Skeletal muscle satellite cell (primary cell): ENCODE data around the gene TMEM109.

Source experiments
- H3K27me3 ChIP-seq: 2 replicates; pipeline ENCODE4 v1.7.0; 2013; ENCODE audit warnings: low read length; ENCODE audit not compliant: control insufficient read depth, insufficient read depth
- H3K36me3 ChIP-seq: 2 replicates; pipeline ENCODE4 v1.7.0; 2013; ENCODE audit warnings: mild to moderate bottlenecking, control low read depth, low read length; ENCODE audit not compliant: insufficient read depth
- H3K4me1 ChIP-seq: 2 replicates; pipeline ENCODE4 v1.7.0; 2013; ENCODE audit warnings: low read length; ENCODE audit not compliant: control insufficient read depth, insufficient read depth
- H3K4me2 ChIP-seq: 2 replicates; pipeline ENCODE4 v1.7.0; 2013; ENCODE audit warnings: mild to moderate bottlenecking, low read length
- H3K4me3 ChIP-seq: 2 replicates; pipeline ENCODE4 v1.7.0; 2013; ENCODE audit warnings: low read length
- H3K9ac ChIP-seq: 2 replicates; pipeline ENCODE4 v1.7.0; 2013; ENCODE audit warnings: mild to moderate bottlenecking, low read depth, low read length, moderate library complexity
- H3K9me3 ChIP-seq: replicated peaks from 2 replicates; pipeline ENCODE4 v1.7.0; 2013; ENCODE audit warnings: mild to moderate bottlenecking, control low read depth, low read length

The TMEM109 gene

GRCh38 chr11:60951606-60951903 lies 37.6 kb downstream of the TMEM109 start:
- peak overlapping the region; percentile 83 for H3K9ac ChIP-seq
- peak overlapping the region; percentile 69 for H3K4me3 ChIP-seq
- H3K36me3 ChIP-seq = no peaks in the 10 kb centered on the region

GRCh38 chr11:60951904-60952741 lies 38.2 kb downstream of the TMEM109 start, which contains the start of gene SLC15A3:
Gene SLC15A3 (minus strand): TSS chr11:60952176. CDS start chr11:60951551, 625 bp downstream.
- Histone ChIP-seq H3K4me1 (peaks cover 12% of the 10 kb centered on the region), H3K4me2 (peak within 1 kb of the TSS; percentile 89), H3K27me3 (peaks cover 4% of the 10 kb centered on the region), H3K36me3 (no peaks in the 10 kb centered on the region), H3K4me3 (peak within 1 kb of the TSS; percentile 69), H3K9ac (peak within 1 kb of the TSS; percentile 83), H3K9me3 (no peaks in the 10 kb centered on the region)

More at GRCh38 chr11:60951606-60951903, 37.6 kb downstream of the TMEM109 start:
- H3K4me1 ChIP-seq = peaks cover 12% of the 10 kb centered on the region
- no peaks in the 10 kb centered on the region for H3K9me3 ChIP-seq
- peaks cover 4% of the 10 kb centered on the region for H3K27me3 ChIP-seq
- H3K4me2 ChIP-seq = peak overlapping the region; percentile 89

GRCh38 chr11:60952742-60953170 lies 38.8 kb downstream of the TMEM109 start:
- Histone ChIP-seq H3K27me3 (peaks cover 4% of the 10 kb centered on the region), H3K9me3 (no peaks in the 10 kb centered on the region), H3K4me2 (peak overlapping the region; percentile 89), H3K4me3 (peak overlapping the region; percentile 69), H3K36me3 (no peaks in the 10 kb centered on the region), H3K9ac (no peak overlapping the region), H3K4me1 (peaks cover 12% of the 10 kb centered on the region)

DNA sequence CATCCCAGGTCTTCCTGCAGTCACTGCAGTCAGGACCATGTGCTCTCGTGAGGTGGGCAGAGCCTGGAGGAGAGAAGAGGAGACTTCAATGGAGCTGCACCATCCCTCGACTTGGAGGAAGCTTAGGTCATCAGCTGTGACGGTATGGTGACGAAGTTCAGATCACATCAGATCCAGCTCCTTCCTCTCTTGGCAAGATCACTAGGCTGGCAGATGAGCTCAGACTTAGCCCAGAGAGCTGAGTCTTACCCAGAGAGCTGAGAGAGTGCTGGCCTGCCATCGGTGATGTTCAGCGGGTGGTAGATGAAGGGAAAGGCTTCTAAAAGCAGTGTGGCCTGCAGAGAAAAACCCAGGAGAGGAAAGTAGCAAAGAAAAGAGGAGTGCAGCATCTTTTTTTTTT lies 39.8 kb downstream of the TMEM109 start:
- Histone ChIP-seq H3K9me3 (no peaks in the 10 kb centered on the region), H3K4me3 (no peak overlapping the region), H3K4me2 (no peak overlapping the region), H3K36me3 (no peaks in the 10 kb centered on the region), H3K9ac (no peak overlapping the region), H3K27me3 (peaks cover 4% of the 10 kb centered on the region), H3K4me1 (peaks cover 12% of the 10 kb centered on the region)

DNA sequence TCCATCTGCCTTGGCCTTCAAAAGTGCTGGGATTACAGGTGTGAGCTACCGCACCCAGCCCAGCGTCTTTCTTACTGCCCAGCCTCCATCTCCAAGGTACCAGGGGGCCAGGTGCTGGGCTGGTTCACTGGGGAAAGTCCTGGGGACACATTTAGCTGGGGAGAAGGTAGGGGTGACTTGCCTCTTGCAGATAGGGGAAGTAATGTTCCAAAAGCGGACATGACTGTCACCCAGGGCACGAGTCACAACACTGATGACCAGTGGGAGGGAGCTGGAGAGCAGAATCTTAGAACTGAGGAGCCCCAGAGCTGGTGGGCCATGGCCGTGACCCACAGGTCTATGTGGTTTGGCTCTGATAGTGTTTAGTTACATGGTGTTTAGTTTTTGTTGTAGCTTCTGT lies 40.5 kb downstream of the TMEM109 start:
- H3K4me2 ChIP-seq = no peak overlapping the region
- H3K4me3 ChIP-seq = no peak overlapping the region
- no peak overlapping the region for H3K9ac ChIP-seq
- no peaks in the 10 kb centered on the region for H3K36me3 ChIP-seq
- H3K9me3 ChIP-seq = no peaks in the 10 kb centered on the region
- H3K27me3 ChIP-seq = peaks cover 9% of the 10 kb centered on the region
- peaks cover 12% of the 10 kb centered on the region for H3K4me1 ChIP-seq

GRCh38 chr11:60955571-60955970 lies 41.6 kb downstream of the TMEM109 start:
- no peak overlapping the region for H3K9ac ChIP-seq
- no peak overlapping the region for H3K4me3 ChIP-seq
- no peaks in the 10 kb centered on the region for H3K9me3 ChIP-seq
- no peaks in the 10 kb centered on the region for H3K36me3 ChIP-seq
- peaks cover 12% of the 10 kb centered on the region for H3K4me1 ChIP-seq
- H3K4me2 ChIP-seq = no peak overlapping the region
- peaks cover 16% of the 10 kb centered on the region for H3K27me3 ChIP-seq

DNA sequence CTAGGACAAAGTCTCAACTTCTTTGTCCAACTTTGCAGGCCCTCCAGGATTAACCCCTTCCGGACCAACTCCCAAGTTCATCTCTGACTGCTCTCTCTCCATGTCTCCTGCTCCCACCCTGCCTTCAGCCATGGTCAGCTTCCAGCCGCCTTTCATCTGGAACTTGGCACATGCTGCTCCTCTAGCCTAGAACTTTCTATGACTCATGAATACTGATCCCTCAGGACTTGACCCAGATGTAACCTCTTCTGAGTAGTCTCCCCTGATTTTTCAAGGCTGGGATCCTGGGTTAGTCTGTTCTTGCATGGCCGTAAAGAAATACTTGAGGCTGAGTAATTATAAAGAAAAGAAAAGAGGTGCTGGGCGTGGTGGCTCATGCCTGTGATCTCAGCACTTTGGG lies 43.2 kb downstream of the TMEM109 start:
- Histone ChIP-seq H3K9ac (no peak overlapping the region), H3K36me3 (no peaks in the 10 kb centered on the region)

DNA sequence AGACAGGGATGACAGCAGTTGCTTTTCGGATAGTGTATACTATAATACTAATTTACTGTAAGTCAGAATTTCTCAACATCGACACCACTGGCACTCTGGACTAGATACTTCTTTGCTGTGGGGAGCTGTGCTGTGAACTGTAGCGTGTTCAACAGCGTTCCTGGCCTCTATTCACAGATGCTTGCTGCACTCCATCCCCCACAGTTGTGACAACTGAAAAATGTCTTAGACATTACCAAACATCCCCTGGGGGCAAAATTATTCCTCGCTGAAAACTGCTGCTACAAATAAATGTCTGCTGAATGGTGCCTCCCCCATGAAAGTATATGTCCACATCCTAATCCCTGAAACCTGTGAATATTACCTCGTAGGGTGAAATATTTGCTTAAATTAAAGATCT lies 45.5 kb downstream of the TMEM109 start:
- Histone ChIP-seq H3K4me2 (no peak overlapping the region), H3K9ac (no peak overlapping the region), H3K4me3 (no peak overlapping the region), H3K4me1 (no peaks in the 10 kb centered on the region), H3K27me3 (peaks cover 43% of the 10 kb centered on the region), H3K9me3 (no peaks in the 10 kb centered on the region), H3K36me3 (no peaks in the 10 kb centered on the region)

More for the DNA sequence above, 43.2 kb downstream of the TMEM109 start:
- Histone ChIP-seq H3K4me3 (no peak overlapping the region), H3K4me2 (no peak overlapping the region), H3K27me3 (peaks cover 33% of the 10 kb centered on the region), H3K4me1 (peaks cover 5% of the 10 kb centered on the region), H3K9me3 (no peaks in the 10 kb centered on the region)

DNA sequence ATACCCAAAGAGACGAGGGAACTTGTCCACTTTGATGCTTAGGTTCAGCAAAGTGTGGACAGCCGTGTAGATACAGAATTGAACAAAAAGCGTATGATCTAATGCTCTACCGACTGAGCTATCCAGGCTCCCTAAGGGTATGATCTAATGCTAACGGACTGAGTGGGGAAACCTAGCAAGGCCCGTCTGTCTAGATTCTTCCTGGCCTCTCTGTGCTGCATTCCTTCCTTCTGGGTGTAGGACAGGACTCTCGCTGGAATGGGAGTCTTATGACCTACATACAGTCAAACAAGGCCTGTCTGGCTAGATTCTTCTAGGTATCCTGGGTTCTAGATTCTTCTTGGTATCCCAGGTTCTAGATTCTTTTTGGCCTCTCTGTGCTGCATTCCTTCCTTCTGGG lies 46.4 kb downstream of the TMEM109 start:
- no peak overlapping the region for H3K4me3 ChIP-seq
- H3K9me3 ChIP-seq = no peaks in the 10 kb centered on the region
- no peaks in the 10 kb centered on the region for H3K4me1 ChIP-seq
- H3K4me2 ChIP-seq = no peak overlapping the region
- peaks cover 47% of the 10 kb centered on the region for H3K27me3 ChIP-seq
- H3K36me3 ChIP-seq = no peaks in the 10 kb centered on the region
- H3K9ac ChIP-seq = no peak overlapping the region

- no peaks in the 10 kb centered on the region for H3K9me3 ChIP-seq
- H3K4me1 ChIP-seq = no peaks in the 10 kb centered on the region
- no peak overlapping the region for H3K4me3 ChIP-seq
- no peak overlapping the region for H3K4me2 ChIP-seq
- no peaks in the 10 kb centered on the region for H3K36me3 ChIP-seq
- H3K27me3 ChIP-seq = peaks cover 67% of the 10 kb centered on the region
- no peak overlapping the region for H3K9ac ChIP-seq
These were observed 50.8 kb downstream of the TMEM109 start for GRCh38 chr11:60964801-60965200.

DNA sequence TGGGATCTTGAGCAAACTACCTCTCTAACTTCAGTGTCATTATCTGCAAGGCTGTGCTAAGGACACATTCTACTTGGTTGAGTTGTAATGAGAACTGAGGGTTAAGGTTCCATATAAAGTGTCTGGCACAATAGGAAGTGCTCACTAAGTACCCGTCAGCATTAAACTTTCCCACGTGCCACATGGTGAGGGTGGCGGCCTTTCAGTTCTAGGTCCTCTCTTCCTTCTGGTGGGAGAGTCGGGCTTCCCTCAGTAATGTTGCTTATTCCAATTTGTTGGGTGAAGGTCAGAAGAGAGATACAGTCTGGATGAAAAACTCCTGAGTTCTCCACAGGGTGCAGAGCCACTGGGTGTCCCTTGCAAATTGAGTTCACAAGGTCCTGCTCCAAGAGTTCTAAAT lies 52.9 kb downstream of the TMEM109 start:
- no peaks in the 10 kb centered on the region for H3K36me3 ChIP-seq
- H3K27me3 ChIP-seq = peaks cover 47% of the 10 kb centered on the region
- no peak overlapping the region for H3K9ac ChIP-seq
- H3K4me1 ChIP-seq = no peaks in the 10 kb centered on the region
- H3K4me2 ChIP-seq = no peak overlapping the region
- no peaks in the 10 kb centered on the region for H3K9me3 ChIP-seq
- H3K4me3 ChIP-seq = no peak overlapping the region

DNA sequence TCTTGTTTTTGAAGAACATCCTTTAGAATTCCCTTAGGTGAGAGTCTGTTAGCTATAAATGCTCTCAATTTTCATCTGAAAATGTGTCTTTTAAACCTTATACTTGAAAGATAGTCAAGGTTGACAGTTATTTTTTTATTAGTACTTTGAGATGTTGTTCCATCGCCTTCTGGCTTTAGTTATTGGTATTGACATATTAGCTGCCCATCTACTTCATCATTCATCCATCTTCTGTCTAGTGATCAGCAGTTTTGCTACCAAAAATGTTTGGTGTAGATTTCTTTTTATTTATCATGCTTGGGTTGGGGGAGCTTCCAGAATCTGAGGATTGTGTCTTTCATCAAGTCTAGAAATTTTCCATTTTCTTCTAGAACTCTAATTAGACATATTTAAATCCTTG lies 54.3 kb downstream of the TMEM109 start:
- Histone ChIP-seq H3K9me3 (no peaks in the 10 kb centered on the region), H3K36me3 (no peaks in the 10 kb centered on the region), H3K4me2 (no peak overlapping the region), H3K27me3 (peaks cover 47% of the 10 kb centered on the region), H3K4me1 (no peaks in the 10 kb centered on the region), H3K9ac (no peak overlapping the region), H3K4me3 (no peak overlapping the region)
